Lung (tissue), 4 donors: Measurements from ENCODE around the gene AP3M1. TPM values are rescaled to one million over a fixed set of nuclear protein-coding genes. Genes with fewer than 3 reads are reported as not detected.

Experiments used
- polyA plus RNA-seq, 2 donors: library from polyadenylated mRNA; stranded (reverse); fragments of 200-250 nt; gene quantifications; one replicate each; pipeline ENCODE4 v1.2.1, GENCODE V29; 2013
- total RNA-seq, 2 donors: library from RNA; depleted of rRNA in 1 of 2; stranded (reverse); fragments of >200 nt in 1 of 2; gene quantifications; one replicate each; pipeline ENCODE4 v1.2.1, GENCODE V29; 2014 to 2021
- donor health status: Bipolar disorder and iron deficiency.
- donor health status: healthy.
- donor health status: DM: yes; HTN: yes; CAD: no.

Gene AP3M1
- total and polyA plus RNA-seq, 4 donors: 9.0 to 51.9 (median 25.0) TPM

Other genes starting within 250 kb of the AP3M1 start
- 10 to 100 TPM; 13.5 to 23.0 TPM for gene PLAU, start 239.7 kb downstream of the AP3M1 start, total RNA-seq
- gene PLAU, start 239.7 kb downstream of the AP3M1 start, polyA plus RNA-seq: 10 to 100 TPM; 11.6 to 36.7 TPM
- 100 to 1,000 TPM; 124 to 181 TPM for gene VCL, start 152.7 kb downstream of the AP3M1 start, total RNA-seq
- gene VCL, start 152.7 kb downstream of the AP3M1 start, polyA plus RNA-seq: 10 to 100 TPM; 24.5 to 48.8 TPM
- gene ADK, start 393 bp upstream of the AP3M1 start, total RNA-seq: 10 to 100 TPM; 45.8 to 82.3 TPM
- gene ADK, start 393 bp upstream of the AP3M1 start, polyA plus RNA-seq: 10 to 100 TPM; 31.6 to 40.1 TPM